ENCODE results near the gene SLC2A1. TPM values are rescaled to one million over a fixed set of nuclear protein-coding genes. Genes with fewer than 3 reads are reported as not detected.

The SLC2A1 gene
- total RNA-seq, 2 experiments from 2014 or later = 66.6 to 93.4 TPM

DNA sequence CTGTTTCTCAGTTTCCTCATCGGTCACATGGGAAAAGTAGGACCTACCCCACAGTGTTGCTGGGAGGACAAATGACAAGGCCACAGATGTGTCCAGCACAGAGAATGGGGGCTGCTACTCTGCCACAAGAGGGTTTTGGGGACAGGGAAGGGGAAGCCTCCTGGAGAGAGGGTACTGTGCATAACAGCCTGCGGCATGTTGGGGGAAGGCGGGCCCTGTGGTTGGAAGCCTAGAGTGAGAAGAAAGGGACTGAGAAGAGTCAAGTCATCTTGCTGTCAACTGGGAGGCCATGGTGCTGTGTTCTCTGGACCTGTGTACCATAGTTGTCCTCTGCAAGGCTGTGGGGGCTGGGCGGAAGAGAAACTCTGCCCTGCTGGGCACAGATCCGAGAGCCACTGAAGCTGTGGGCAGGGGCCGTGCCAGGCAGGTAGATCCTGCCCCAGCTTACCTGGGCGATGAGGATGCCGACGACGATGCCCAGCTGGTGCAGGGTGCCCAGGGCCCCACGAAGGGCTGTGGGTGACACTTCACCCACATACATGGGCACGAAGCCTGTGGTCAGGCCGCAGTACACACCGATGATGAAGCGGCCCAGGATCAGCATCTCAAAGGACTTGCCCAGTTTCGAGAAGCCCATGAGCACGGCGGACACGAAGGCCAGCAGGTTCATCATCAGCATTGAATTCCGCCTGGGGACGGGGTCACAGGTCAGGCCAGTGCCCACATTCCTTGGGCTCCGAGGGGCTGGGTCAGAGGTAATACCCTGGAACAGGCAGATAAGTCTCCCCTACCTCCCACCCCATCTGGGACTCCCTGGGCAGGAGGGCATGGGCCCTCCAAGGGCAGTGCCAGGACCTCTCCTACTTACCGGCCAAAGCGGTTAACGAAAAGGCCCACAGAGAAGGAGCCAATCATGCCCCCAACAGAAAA is 28.2 kb downstream of the SLC2A1 start:
- TF ChIP-seq EZH2phosphoT487 (IDR thresholded peaks at IDR 0.05; ENCODE audit: borderline replicate concordance, low read depth, low read length) = no peak
- TF ChIP-seq, protein P1, sequence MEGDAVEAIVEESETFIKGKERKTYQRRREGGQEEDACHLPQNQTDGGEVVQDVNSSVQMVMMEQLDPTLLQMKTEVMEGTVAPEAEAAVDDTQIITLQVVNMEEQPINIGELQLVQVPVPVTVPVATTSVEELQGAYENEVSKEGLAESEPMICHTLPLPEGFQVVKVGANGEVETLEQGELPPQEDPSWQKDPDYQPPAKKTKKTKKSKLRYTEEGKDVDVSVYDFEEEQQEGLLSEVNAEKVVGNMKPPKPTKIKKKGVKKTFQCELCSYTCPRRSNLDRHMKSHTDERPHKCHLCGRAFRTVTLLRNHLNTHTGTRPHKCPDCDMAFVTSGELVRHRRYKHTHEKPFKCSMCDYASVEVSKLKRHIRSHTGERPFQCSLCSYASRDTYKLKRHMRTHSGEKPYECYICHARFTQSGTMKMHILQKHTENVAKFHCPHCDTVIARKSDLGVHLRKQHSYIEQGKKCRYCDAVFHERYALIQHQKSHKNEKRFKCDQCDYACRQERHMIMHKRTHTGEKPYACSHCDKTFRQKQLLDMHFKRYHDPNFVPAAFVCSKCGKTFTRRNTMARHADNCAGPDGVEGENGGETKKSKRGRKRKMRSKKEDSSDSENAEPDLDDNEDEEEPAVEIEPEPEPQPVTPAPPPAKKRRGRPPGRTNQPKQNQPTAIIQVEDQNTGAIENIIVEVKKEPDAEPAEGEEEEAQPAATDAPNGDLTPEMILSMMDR (conservative IDR thresholded peaks at IDR 0.05; ENCODE audit: low read length) = no peak
- H3K79me2 ChIP-seq (ENCODE audit: insufficient read depth, low read depth, low read length) = peaks cover 31% of the 10 kb centered on the region; the same call in 1 of the 2 replicates
- H3K36me3 ChIP-seq (ENCODE audit: insufficient read depth, low read length) = peaks cover 87% of the 10 kb centered on the region
- H2AFZ ChIP-seq (ENCODE audit: low read length) = no peak overlapping the region
- peaks cover 48% of the 10 kb centered on the region for H3K4me1 ChIP-seq (ENCODE audit: insufficient read depth, low read length, poor library complexity, severe bottlenecking)
- intact Hi-C loops (cut with micrococcal nuclease; ENCODE audit: unreplicated experiment) = loop anchor here (1.0 kb wide), 2 partner anchors 22 to 143 kb away; no protein-coding TSS in a partner anchor
- ChIA-PET POLR2A (no interaction called here), CTCF (ENCODE audit: unreplicated experiment) (no interaction called here)
- H3K9me3 ChIP-seq (ENCODE audit: low read length) = no peaks in the 10 kb centered on the region
- no peak overlapping the region for H3K4me3 ChIP-seq (ENCODE audit: low read depth, low read length, poor library complexity, severe bottlenecking)
- no peaks in the 10 kb centered on the region for H4K20me1 ChIP-seq (ENCODE audit: insufficient read depth, low read length)
- peak overlapping the region; percentile 91 for H3K27ac ChIP-seq (ENCODE audit: low read depth, low read length, poor library complexity, severe bottlenecking)
- H3K4me2 ChIP-seq (ENCODE audit: low read length) = no peak overlapping the region
- no peaks in the 10 kb centered on the region for H3K9me2 ChIP-seq (ENCODE audit: insufficient read depth, low read length)
- no peak for DNase-seq (ENCODE audit: low spot score)
- BruUV-seq (replicated peaks) = no TSS peak

DNA sequence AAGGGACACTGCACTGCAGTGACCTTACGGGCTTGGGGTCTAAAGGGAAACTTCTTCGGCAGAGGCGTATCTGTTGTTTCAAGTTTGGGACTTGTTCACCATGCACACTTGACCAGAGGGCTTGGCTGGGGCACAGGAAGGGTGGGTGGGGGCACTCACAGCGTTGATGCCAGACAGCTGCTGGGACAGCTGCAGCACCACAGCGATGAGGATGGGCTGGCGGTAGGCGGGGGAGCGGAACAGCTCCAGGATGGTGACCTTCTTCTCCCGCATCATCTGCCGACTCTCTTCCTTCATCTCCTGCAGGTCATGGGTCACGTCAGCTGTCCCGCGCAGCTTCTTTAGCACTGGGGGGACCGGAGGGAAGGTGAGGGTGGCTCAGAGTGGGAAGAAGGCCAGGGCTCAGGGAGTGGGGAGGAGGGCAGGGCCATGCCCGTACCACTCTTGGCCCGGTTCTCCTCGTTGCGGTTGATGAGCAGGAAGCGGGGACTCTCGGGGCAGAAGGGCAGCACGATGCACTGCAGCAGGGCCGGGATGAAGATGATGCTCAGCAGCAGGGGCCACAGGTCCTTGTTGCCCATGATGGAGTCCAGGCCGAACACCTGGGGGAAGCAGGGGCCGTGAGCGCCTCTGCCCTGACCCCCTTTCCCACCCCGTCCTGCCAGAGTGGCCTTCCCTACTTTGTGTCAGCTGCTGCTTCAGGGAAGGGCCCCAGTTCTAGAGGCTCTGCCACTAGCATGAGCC is 29.1 kb downstream of the SLC2A1 start:
- intact Hi-C loops (cut with micrococcal nuclease; ENCODE audit: unreplicated experiment) = no loop called here
- H3K36me3 ChIP-seq (ENCODE audit: insufficient read depth, low read length) = peaks cover 87% of the 10 kb centered on the region
- no peak overlapping the region for H3K27ac ChIP-seq (ENCODE audit: low read depth, low read length, poor library complexity, severe bottlenecking)
- H3K79me2 ChIP-seq (ENCODE audit: insufficient read depth, low read depth, low read length) = peaks cover 26% of the 10 kb centered on the region; the same call in 1 of the 2 replicates
- H4K20me1 ChIP-seq (ENCODE audit: insufficient read depth, low read length) = no peaks in the 10 kb centered on the region
- peaks cover 44% of the 10 kb centered on the region for H3K4me1 ChIP-seq (ENCODE audit: insufficient read depth, low read length, poor library complexity, severe bottlenecking)
- DNase-seq (ENCODE audit: low spot score) = no peak
- H3K4me3 ChIP-seq (ENCODE audit: low read depth, low read length, poor library complexity, severe bottlenecking) = no peak overlapping the region
- ChIA-PET CTCF (ENCODE audit: unreplicated experiment) (no interaction called here), POLR2A (no interaction called here)
- no peaks in the 10 kb centered on the region for H3K9me3 ChIP-seq (ENCODE audit: low read length)
- no peaks in the 10 kb centered on the region for H3K9me2 ChIP-seq (ENCODE audit: insufficient read depth, low read length)
- H2AFZ ChIP-seq (ENCODE audit: low read length) = no peak overlapping the region
- no TSS peak for BruUV-seq (replicated peaks)
- H3K4me2 ChIP-seq (ENCODE audit: low read length) = no peak overlapping the region
- no peak for TF ChIP-seq EZH2phosphoT487 (IDR thresholded peaks at IDR 0.05; ENCODE audit: borderline replicate concordance, low read depth, low read length)
- TF ChIP-seq, protein P1 (conservative IDR thresholded peaks at IDR 0.05; ENCODE audit: low read length) = no peak

All from OCI-LY7 (cell line).